Panc1 (cell line): ENCODE measurements around the gene ABCC1.

ENCODE experiments used
- CTCF ChIP-seq: fragments of 450-650 bp; IDR thresholded peaks from 2 replicates; pipeline ENCODE4 v1.5.1; 2017; ENCODE audit warnings: mild to moderate bottlenecking
- REST ChIP-seq, 2 experiments: IDR thresholded peaks; 2 replicates each; pipeline ENCODE4 v1.6.1; 2011 to 2012; ENCODE audit warnings: low read depth in 2 of 2, control low read depth in 1 of 2, low read length in 1 of 2, mild to moderate bottlenecking in 1 of 2, moderate library complexity in 1 of 2; ENCODE audit not compliant: insufficient read depth in 1 of 2
- TCF7L2 ChIP-seq: IDR thresholded peaks from 2 replicates; pipeline ENCODE4 v1.6.1; 2011; ENCODE audit warnings: mild to moderate bottlenecking, low read depth, low read length, inconsistent platforms

GRCh38 chr16:16036359-16036792 is 87.0 kb downstream of the ABCC1 start:
- no peak for TF ChIP-seq REST (IDR thresholded peaks at IDR 0.05; ENCODE audit: insufficient read depth in 1 of 2, low read depth in 2 of 2, low read length in 1 of 2)
- TF ChIP-seq TCF7L2, result no peak
- TF ChIP-seq CTCF, result no peak
